ENCODE results near the gene SLC35F4.

The SLC35F4 gene

DNA sequence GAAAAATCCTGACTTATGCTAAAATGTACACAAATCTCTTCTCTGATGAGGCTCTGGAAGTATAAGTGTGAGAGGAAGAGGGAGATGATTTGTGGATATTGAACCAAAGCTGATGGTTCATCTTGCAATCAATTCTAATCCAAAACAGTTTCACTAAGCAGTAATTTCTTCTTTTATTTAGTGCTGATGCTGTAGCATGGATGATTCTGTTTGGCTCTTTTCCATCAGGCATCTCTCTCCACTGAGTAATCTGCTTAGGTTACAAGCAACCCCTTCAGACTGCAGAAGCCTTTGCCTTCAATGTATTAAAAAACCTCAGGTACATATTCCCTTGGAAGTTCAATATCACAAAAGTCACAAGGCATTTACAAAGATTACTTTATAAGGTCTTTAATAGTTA, 213.1 kb downstream of the SLC35F4 start:
- DNase-seq (ENCODE audit: insufficient read length, low spot score) (no peak), FAIRE-seq (no peak)

DNA sequence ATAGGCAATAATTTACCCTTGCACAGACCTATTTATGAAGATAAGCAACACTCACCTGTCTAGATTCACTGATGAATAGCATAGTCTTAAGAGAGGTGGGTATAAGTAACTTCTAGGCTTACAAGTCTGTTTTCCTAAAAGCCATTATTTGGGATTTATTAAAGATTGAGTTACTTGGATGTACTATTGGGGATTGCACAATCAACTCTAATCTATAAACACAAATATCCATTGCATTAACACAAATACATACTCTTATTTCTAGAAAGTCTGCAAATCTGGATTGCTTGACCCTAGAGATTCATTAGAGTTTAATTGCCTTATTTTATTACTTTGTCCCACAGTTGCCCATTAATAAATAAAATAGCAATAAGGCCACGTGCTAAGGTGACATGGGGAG, 224.1 kb downstream of the SLC35F4 start:
- DNase-seq (ENCODE audit: insufficient read length, low spot score): no peak
- FAIRE-seq: no peak

DNA sequence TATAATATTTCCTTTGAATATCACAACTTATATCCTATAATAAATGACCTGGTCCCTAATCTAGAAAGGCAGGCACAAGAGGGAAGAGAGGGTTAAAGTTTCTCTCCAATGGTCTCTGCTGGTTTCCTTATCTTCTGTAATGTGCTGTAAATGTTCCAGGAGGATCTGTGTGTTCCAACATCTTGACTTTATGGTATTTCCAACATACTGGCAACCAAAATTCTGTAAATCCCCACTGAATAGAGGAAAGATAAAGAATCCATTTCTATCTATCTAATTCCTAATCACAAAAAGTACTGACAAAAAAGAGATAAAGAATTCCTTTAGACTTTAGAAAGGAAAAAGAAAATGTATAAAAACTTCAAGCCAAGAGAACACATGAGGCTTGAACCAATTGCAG, 225.9 kb downstream of the SLC35F4 start:
- DNase-seq (ENCODE audit: insufficient read length, low spot score) (no peak), FAIRE-seq (no peak)

DNA sequence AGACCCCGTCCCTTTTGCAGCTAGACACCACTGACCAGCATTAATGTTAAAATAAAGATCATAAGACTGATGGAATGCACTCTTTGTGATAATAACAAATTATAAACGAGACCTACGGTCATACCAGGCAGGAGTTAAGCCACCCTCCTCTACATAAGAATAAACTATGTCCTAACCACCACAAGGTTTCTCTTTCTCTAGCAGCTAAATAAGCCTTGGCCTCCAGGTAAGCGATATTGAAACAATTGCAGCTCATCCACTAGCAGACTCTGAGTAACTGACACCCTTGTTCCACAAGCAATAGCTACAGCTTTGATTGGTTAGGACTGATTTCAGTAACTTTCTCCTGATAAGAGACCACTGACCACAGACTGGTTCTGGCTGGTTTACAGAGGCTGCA, 228.0 kb downstream of the SLC35F4 start:
- FAIRE-seq: no peak
- no peak for DNase-seq (ENCODE audit: insufficient read length, low spot score)

DNA sequence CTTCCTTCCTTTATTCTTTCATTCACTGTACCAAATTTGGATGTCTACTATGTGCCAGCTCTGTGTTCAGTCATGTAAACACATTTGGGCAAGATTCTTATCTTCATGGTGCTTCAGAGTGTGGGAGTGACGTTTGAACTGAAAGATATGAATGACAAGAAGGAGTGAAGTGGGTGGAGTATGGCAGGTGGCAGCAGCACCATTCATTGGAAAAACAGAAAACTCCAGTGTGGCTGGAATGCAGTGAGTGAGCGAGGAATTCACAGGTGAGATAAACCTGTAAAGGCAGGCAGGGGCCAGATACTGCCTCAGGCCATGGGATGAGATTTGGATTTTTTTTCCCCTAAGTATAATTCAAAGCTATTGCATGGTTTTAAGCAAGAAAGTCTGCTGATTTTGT, 231.6 kb downstream of the SLC35F4 start:
- FAIRE-seq (no peak), DNase-seq (ENCODE audit: insufficient read length, low spot score) (no peak)

DNA sequence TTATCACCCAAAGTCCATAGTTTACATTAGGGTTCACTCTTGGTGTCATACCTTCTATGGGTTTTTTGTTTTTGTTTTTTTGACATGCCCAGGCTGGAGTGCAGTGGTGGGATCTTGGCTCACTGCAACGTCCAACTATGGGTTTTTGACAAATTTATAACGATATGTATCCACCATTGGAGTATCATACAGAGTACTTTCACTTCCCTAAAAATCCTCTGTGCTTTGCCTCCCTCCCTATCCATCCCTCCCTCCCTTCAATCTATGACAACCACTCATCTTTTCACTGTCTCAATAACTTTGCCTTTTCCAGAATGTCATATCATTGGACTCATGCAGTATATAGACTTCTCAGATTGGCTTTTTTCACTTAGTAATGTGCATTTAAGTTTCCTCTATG, 233.2 kb downstream of the SLC35F4 start:
- DNase-seq (ENCODE audit: insufficient read length, low spot score) (no peak), FAIRE-seq (no peak)

DNA sequence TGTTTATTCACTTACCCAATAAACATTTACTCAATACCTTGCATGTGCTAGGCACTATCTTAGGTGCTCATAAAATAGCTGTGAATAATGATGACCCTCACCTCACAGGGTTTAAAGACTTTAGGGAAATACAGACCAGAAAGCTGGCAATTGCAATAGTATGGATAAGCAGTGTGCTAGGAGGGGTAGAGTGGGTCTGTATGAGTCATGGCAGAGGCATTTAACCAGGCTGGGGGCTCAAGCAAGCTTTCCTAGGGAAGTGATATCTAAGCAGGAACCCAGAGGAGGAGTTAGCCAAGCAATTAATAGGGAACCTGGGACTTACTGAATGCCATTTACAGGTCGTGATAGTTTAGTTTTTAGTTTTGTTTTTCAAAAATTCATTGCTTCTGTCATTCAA, 248.4 kb downstream of the SLC35F4 start:
- FAIRE-seq: no peak

DNA sequence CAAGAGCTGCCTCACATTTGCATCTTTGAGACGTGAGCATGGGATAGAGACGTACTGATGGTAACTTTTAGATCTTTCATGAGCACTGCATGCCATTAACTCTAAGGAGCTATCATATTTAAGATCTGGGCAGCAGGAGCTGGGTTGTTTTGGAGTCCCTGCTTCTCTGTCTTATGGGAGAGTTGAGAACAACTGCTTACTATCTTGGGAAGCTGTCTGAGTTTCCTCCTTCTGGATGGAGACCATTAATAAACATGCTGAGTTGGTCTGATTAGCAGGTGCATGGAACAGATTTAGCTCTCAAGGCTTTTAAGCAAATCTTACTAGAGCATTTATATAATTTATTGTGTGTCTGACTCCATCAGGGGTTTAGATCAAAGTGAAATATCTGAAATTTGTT, 252.9 kb downstream of the SLC35F4 start:
- FAIRE-seq (no peak), DNase-seq (ENCODE audit: insufficient read length, low spot score) (no peak)

More for the DNA sequence above, 248.4 kb downstream of the SLC35F4 start:
- no peak for DNase-seq (ENCODE audit: insufficient read length, low spot score)

DNA sequence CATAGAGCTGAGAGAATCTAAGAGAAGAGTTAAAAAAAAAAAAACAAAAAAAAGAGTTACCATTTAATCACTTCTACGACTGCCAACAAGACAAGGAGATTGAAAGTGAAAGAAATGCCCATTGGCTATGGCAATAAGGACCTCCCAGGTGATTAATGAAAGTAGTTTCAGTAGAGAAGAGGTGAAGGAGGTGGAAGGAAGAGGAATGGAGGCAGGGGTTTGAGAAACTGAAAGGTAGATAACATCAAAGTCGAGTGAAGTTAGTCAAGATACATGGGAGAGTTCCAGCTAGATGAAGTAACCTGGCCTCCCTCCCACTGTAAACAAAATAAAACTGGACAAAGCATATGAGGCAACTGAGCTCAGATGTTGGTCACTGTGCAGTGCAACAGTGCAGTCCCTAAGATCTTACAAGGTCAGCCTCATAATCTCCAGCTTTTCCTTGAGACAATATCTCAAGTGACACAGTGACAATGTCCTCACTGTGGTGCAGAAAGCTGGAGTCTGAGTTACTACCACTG, 254.3 kb downstream of the SLC35F4 start:
- FAIRE-seq: no peak
- no peak for DNase-seq (ENCODE audit: insufficient read length, low spot score)

DNA sequence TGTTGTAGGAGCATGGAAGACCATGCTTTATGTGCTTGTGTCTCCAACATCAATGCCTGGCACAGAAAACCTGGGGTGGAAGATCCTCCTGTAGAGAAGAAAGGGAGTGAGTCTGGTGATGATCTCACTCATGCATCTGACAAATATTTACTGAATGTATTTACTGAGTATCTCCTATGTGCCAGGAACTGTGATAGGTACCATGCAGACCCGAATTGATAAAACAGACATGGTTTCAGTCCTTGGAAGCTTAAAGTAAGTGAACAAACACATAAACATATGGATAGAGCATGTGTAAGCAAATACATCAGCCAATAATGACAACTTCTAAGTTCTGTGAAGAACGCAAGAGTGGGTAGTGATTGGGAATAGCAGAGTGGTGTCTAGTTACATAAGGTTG, 255.3 kb downstream of the SLC35F4 start:
- DNase-seq (ENCODE audit: insufficient read length, low spot score) (no peak), FAIRE-seq (no peak)

DNA sequence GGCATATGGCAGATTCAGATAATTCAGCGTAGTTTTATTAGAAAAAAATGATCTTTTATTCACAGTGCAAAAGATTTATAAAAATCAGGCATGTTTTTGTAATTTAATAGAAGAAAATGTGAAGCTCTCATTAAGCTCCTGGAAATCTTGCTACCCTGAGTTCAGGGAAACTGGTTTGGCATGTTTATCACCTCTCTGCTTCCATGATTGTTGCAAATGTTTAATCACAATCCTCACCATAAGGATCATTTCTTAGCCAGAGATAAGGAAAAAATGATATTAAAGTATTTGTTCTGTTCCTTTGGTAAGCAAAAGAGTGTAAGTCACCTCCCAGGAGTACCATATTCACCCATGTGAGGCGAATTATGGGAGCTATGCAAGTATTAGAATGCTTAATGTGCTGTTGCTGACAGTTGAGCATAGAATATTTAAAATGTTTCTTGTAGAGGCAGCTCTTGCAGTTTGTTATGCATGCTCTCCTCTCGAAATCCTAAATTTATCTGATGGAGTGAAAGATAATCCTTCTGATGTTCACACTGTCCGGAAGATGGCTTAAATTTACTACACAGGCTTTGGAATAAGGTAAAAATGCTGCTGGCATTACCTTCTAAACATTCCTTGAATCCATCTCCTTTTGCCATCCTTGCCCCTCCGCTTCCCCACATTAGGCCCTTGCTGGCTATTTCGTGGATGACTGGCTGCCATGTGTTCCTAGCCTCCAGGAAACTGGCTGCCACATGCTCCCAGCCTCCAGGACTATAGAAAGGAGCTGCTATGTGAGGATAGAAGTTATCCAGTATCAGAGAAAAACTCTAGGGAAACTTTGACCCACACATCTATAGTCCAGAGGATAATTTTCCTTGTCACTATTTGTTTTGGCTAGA, 256.5 kb downstream of the SLC35F4 start:
- FAIRE-seq: no peak
- no peak for DNase-seq (ENCODE audit: insufficient read length, low spot score)

DNA sequence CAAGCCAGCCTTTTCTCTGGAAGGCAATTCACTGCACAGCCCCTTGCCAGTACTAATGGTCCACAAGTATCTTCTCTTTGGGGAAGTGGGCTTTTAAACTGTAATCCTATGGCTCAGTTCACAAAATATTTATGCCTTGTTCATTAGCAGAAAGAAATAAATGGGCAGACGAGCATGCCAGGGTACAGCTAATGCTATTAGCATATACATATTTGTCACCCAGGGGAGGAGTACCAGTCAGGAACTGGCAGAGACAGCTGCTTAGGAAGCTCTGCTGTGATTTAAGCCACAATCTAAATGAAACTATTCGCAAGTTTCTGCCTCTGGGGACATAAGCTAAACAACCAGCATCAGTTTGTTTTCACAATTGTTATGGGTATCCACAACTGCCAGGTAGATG, 258.8 kb downstream of the SLC35F4 start:
- no peak for FAIRE-seq
- no peak for DNase-seq (ENCODE audit: insufficient read length, low spot score)

DNA sequence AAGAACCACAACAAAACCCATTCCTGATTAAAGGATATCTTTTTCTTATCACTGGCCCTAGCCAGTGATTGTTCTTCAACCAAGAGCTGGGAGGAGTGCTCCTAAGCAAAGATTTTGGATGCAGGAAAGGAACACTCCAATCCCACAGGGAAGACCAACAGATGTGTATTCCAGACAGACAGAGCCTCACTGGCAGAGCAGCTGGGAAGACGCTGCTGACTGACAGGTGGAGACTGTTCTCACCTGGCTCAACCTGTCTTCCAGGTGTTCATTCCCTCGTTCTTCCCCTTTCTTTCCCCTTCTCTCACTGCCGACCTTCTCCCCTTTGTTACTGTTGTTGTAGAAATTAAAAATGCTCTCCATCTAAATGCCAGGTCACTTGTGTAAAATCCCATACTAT, 282.5 kb downstream of the SLC35F4 start:
- DNase-seq (ENCODE audit: insufficient read length, low spot score) (no peak), FAIRE-seq (no peak)

DNA sequence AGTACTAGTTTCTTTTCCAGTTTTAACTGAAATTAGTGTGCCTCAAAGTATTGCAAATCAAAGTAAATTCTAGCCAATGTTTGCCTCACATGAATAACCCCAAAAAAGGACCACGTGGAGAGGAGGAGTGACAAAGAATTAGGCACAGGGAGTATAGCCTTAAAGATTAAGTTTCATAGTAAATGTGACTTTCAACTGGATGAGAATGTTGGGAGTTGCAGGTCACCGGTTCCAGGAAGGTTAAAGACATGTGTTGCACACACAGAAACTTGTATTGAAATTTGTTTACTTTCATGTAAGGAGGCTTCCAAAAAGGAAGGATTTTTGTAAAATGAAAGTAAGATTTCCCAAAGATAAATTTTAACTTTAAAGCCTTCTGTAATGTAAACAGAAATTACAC, 283.1 kb downstream of the SLC35F4 start:
- no peak for FAIRE-seq
- DNase-seq (ENCODE audit: insufficient read length, low spot score): no peak

DNA sequence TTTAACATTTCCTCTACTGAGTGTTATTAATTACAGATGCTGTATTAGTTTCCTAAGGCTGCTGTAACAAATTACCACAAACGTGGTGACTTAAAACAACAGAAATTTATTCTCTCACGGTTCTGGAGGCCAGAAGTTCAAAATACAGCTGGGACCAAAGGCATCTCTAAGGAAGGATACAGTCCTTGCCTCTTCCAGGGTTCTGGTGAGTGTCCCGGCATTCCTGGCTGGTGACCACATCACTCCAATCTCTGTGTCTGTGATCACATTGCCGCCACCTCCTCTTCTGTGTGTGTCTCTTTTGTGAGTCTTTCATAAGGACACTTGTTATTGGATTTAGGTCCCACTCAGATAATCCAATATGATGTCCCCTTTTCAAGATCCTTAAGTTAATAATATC, 287.1 kb downstream of the SLC35F4 start:
- DNase-seq (ENCODE audit: insufficient read length, low spot score) (no peak), FAIRE-seq (no peak)

DNA sequence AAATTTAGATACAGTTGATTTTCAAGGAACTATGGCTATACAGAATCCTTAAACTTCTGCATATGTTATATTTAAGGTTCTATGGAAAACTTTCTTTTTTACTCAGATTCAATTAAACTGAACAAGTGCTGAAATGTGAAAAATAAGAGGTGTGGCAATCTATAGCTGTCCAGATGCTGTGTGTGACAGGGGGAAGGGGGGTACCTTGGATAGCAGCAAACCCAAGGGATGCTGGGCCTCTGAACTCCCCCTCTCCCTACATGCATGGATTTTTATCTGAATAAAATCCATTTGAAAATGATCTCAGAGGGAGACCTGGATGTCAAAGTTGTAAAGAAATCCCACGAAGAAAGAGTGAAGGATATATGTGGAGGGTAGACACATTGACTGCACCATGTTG, 289.4 kb downstream of the SLC35F4 start:
- DNase-seq (ENCODE audit: insufficient read length, low spot score) (no peak), FAIRE-seq (no peak)

DNA sequence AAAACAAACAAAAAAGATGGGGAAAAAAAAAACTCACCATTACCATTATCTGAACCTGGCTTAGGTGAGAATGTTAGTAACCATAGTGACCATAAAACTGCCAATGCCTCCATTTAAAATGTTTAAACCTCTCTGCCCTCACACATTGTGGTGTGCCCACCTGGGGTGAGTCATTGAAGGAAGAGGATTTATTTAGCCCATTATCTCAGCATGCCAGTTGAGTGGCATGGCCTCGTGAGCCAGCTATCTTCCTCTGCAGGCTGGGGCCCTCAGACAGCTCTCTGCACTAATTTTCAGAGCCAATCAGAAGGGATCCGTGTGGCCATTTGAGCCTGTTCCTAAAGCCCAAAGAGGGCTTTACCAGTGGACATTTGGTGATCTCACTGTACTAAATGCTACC, 290.4 kb downstream of the SLC35F4 start:
- DNase-seq (ENCODE audit: insufficient read length, low spot score) (no peak), FAIRE-seq (no peak)

DNA sequence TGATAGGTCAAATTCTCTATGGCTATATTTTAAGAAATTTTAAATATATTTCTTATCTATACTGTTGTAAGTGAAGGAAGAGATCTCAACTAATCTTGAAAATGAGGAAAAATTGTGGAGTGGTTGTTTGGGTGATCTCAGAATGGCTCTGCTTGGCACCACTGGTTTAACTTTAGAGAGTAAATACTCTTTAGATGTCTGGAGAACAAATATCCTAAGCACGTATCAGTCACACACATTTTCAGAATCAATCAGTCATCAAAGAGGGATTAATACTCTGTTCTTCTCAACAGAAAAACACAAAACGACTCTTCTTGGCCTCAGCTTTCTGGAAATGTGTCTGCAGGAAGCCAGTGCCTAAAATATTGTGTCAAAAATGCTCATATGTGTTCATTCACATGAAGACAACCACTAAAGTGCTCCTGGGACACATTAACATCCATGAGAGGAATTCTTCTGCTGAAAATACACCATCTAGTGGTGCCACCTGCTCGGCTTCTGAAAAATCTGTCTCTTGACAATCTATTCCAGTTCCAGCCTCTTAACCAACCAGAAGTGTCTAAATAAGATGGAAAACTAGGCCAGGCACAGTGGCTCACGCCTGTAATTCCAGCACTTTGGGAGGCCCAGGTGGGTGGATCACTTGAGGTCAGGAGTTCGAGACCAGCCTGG, 291.1 kb downstream of the SLC35F4 start:
- no peak for DNase-seq (ENCODE audit: insufficient read length, low spot score)
- peak; percentile 35 for FAIRE-seq

DNA sequence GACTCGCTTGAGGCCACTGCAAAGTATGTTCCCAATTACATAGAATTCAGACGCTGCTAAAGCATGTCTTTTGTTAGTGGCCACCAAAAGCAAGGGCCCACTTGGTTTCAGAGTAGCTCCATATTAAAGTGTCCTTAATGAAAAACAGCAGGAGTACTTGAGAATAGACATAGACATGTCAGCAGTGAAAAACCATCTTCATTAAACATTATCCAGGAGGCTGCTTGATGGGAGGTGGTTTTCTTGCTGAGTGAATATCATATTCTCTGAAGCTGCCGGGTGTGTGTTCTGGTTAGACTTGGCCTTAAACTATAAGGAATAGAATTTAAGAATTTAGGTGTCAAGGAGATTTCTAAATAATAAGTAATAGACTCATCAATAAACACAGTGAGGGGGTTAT, 292.7 kb downstream of the SLC35F4 start:
- peak; percentile 74 for FAIRE-seq
- no peak for DNase-seq (ENCODE audit: insufficient read length, low spot score)

DNA sequence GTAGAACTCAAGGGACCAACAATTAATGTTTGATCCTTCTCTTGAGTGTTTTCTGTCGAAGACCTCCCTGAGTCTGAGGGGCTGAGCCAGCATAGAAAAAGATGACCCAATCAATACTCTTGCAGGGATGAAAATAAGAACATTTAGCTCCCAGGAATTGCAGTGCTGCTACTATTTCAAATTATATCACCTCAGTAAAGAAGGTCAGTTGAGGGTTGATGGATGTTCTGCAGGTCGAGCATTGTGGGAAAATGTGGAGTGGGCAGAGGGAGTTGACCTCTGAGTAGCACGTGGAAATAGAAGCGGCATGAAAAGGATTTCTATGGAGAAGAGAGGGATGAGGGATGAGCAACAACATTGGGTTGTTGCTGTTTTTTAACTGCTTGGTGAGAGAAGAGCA, 297.3 kb downstream of the SLC35F4 start:
- no peak for DNase-seq (ENCODE audit: insufficient read length, low spot score)
- FAIRE-seq: no peak

DNA sequence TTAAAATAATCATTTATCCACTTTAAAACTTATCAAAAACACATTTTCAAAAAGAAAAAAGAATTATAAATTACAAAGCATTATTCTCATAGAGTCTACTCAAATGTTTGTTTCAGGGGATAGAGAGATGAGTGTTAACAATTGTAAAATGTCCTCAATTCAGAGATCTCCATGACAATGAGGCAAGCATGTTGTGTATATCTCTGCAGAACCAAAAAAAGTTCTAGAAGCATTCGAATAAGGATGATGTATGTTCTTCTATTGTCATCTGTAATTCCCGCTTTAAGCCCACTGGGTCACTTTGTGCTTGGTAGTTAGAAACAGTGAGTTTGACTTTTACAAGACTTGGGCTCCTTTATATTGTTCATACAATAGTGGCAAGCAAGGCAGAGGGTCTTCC, 298.7 kb downstream of the SLC35F4 start:
- FAIRE-seq: no peak
- DNase-seq (ENCODE audit: insufficient read length, low spot score): no peak

DNA sequence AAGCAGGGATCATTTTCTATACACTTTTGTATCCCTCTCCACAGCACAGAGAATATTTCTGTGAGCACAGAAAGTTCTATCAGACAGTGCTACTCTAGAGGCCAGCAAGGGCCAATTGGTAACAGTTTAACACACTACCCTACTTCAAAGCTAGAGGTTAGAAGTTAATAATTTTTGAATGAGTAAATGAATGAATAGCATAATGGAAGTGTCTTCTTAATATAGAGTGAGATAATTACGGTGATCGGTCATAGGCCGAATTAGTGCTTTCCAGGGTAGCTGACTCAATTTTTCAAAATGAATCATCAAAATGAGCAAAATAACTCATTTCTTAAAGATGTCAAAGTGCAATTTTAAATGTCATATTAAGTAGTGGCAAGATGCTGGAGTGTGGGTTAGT, 305.2 kb downstream of the SLC35F4 start:
- no peak for DNase-seq (ENCODE audit: insufficient read length, low spot score)

More for the DNA sequence above, 305.2 kb downstream of the SLC35F4 start:
- peak; percentile 90 for FAIRE-seq

Measured in GM19239 (cell line).